Heart left ventricle (tissue), 13 donors: ENCODE results near the gene HS1BP3.

Experiments
- CTCF ChIP-seq, 12 donors: fragments of 200-600 bp; sonication (generic) in 4 of 12; IDR thresholded peaks; one replicate each; pipeline versions ENCODE4 v1.5.0 to v1.8.0; 2018 to 2022; ENCODE audit warnings: antibody characterized with exemption in 12 of 12, mild to moderate bottlenecking in 5 of 12
- POLR2A ChIP-seq, 2 donors: fragments of 450-650 bp; IDR thresholded peaks; one replicate each; pipeline ENCODE4 v1.6.1; 2017; ENCODE audit warnings: antibody characterized with exemption in 2 of 2, mild to moderate bottlenecking in 2 of 2, moderate library complexity in 2 of 2
- donor health status: ischemic (EF 13 %, LVEDD 7.1; RV severe dilation, severe dysfunction).
- donor health status: DM: no; HTN: yes; CAD: no.
- donor health status: DM: no; HTN: no; CAD: no.
- donor health status: ischemic (EF 25% LVEDD 6.9; RV normal size, moderate dysfunction).
- donor health status: ischemic (EF 25% LVEDD 5.7; RV mildly dilated, moderate dysfunction).
- donor health status: ischemic (EF 35%, LVEDD 5.7; RV mildly dilated, moderate dysfunction).
- donor health status: nonischemic (EF 11% LVEDD 7.7; RV severe dilation, severe dysfunction).
- donor health status: DM: yes; HTN: yes; CAD: no.
- donor health status: PGD.
- donor health status: ischemic (EF 29% LVEDD 5.4; RV normal size, mild dysfunction).
- donor health status: nonischemic (EF 23%, LVEDD 6.1; RV moderate dilation, normal function).

DNA sequence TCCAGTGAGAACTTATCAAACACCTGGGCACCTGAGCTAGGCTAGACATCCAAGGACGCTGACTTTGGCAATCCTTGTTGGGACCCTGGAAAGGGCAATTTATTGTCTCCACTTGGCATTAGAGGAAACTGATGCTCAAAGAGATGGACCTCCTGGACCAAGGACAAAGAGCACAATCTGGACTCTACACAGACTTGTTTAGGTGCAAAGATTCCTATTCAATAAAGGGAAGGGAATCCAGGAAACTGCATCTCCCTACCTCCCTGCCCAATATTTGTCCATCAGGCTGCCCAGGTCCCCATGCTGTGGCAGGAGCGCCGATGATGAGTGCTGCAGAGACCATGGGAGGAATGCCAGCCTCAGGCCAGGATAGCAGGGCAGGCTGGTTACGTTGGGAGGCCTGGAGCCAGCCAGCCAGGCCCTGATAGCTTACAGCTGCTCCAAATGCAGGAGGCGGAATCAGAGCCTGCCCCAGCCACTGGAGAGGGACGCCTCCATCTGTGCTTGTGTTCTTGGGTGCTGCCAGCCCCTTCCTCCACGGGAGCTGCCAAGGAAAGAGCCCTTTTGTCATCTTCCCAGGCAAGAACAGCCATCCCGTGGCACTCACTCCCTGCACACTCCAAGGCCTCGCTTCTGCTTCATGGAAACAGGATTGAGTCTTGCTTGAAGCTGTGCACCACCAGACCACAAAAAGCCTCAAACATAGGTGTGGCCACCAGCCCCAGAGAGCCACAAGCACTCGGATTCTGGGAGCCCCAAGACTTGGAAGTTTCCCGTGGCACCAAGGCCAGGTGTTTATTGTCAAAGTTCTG, 60.0 kb downstream of the HS1BP3 start:
- TF ChIP-seq CTCF (IDR thresholded peaks at IDR 0.05) (no peak), POLR2A (IDR thresholded peaks at IDR 0.05) (no peak)
